GM21390 (cell line): Measurements from ENCODE around the gene KCNG2.

Experiments used
- ATAC-seq: cut with Tn5 transposase; IDR thresholded peaks from one replicate; pipeline ENCODE4 v1.9.1; 2021; ENCODE audit not compliant: unreplicated experiment

KCNG2 gene

GRCh38 chr18:79766308-79766707, 31.4 kb upstream of the KCNG2 start:
- ATAC-seq, result no peak

DNA sequence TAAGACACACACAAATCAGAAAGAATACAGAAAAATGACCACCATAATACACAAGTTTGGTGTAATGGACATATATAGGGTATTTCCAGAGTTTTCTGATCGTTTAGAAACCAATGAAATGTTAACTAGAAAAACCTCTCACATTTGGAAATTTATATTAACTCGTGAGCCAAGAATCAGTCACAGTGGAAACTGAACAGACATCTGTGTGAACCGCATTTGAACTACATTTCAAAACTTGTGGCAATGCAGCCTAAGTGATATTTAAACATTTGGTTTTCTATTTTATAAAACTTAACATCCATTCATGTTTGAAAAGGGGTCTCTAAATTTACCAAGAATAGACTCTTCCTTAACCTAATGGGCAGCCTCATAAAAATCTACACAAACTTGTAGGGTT, 29.0 kb upstream of the KCNG2 start:
- ATAC-seq, result no peak

DNA sequence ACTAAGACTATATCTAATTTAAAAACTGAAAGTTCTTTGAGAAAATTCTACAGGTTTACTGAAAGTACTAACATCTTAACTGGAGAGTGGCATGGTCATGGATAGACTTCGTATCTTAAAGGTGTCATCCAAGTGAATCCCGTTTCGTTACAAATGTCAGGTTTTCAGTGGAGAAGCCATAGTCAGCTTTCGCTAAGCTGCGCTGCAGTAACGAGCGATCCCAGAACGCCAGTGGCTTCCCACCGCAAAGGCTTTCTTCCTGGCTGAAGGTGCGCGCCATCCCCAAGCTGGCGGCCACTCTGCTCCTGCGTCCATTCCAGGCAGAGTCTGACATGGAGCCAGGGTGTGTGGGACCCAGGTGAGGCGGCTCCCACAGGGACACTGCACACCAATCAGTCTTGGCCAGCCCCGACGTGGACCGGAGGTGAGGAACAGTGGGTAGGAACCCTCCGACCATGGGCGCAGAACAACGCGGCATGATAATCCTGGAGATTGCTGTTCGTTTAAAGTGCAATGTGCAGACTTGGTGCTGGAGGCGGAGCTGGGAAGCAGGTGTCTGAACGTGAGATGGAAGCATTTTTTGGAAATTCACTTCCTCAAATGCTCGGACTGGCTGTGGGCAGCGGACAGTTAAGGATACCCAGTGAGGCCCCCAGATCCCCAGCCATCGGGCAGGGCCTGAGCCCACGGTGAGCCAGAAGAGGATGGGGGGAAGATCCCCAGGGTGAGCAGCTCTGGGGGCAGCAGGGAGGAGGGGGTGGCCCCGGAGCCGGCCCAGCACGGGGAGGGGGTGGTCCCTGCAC, 27.8 kb upstream of the KCNG2 start:
- no peak for ATAC-seq

DNA sequence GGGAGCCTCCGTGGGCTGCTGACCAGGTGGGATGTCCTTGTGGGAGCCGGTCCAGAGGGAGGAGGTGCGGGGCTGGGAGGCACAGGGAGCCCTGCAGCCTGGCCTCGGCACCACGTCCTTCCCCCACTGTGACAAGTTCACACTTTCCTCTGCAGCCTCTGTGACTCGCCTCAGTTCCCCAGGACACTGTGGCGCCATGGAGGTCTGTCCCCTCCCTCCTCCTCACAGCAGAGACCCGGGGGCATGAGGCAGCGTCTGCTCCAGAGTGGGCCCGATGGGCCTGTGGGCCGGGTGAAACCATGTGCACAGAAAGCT, 27.3 kb upstream of the KCNG2 start:
- ATAC-seq, result no peak

GRCh38 chr18:79770826-79771225, 26.9 kb upstream of the KCNG2 start:
- no peak for ATAC-seq

- no peak for ATAC-seq
Observed at GRCh38 chr18:79771446-79772107, 26.2 kb upstream of the KCNG2 start.

- ATAC-seq, result no peak
Observed at GRCh38 chr18:79772108-79772864, 25.5 kb upstream of the KCNG2 start.

DNA sequence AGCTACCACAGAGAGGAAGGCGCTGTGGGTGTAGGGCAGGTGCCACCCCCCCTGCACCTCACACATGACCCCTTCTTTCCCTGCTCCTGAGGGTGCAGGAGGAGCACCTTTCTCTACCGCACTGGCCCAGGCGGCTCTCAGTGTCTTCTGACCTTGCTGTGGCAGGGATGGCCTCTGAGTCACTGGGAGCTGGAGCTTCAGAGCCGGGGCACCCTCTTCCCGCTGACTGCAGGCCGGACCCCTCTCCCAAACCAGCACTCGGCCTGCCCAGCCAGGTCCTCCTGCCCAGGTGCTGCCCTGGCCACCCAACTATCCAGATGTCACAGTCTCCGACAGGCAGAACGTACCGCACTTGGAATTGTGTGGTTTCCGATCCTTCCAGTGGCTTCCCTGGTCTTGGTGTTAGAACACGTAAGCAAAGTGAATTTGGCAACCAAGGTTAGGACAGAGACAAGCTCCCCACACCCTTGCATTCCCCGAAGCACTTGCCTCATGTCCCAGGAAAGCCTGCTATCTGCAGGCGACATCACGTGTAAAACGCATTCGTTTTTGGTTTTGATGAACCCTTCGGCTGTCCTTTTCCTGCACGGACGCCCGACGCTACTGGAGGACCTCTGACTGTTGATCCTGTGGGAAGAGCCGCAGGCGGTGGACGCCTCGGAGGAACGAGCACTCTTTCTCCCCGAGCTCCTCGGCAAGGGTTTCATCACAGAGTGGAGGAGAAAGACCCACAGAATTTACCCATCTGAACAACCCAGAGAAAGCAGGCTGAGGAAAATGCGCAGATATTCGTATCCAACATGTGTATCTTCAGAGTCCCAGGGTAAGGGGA, 24.7 kb upstream of the KCNG2 start:
- no peak for ATAC-seq

DNA sequence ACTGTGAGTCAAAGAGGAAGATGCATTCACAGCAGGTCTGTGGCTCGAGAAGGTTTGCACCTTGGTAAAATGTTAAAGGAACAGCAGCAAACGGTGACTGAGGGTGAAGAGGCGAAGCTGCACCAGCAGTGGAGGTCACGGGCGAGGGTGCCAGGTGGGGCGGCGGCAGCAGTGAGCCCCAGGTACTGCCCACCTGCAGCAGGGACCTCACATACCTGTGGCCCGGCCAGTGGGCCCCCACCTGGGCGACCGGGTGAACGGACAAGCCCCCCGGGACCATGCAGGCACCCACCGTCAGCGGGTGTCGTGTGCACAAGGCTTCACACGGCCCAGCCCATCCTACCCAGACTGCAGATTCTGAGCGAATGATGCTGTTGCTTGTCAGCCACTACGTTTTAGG, 23.6 kb upstream of the KCNG2 start:
- ATAC-seq, result no peak

DNA sequence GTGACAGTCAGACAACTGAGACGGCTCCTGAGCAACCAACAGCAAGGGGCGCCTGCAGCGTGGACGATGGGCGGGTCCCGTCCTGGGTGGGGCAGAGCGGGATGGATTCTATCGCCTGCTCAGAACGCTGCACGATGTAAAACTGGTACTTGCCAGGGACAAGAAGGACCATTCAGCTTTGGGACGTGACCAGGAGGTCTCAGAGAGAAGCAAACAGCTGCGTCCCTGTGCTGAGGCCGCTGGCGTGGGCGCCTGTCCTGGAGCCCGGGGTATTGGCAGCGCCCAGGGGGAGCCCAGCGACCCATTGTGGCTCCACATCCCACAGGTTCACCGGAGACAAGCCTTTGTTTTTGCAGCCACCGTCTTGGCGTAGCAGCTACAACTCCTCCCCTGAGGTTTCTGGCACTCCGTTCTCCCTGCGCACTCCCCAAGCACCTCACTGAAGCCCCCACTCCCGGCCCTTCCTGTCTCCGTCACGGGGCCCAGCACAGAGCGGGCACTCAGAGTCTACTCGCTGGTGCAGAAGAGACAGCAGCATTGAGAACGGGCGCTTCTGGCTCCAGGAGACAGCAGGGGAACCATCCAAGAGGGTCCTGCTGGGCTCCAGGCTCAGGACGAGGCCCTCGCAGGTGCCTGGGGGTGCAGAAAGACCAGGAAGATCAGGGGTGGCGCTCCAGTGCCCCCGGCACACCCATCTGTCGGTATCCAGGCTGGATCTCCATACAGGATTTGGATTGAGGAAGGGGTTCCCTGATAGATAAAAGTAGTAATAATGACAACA, 22.1 kb upstream of the KCNG2 start:
- ATAC-seq, result no peak

DNA sequence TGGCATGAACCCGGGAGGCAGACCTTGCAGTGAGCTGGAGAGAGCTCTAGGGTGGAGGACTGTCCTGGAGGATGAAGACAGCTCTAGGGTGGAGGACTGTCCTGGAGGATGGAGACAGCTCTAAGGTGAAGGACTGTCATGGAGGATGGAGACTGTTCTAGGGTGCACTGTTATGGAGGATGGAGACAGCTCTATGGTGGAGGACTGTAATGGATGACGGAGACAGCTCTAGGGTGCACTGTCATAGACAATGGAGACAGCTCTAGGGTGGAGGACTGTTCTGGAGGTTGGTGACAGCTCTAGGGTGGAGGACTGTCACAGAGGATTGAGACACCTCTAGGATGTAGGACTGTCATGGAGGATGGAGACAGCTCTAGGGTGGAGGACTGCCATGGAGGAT, 21.1 kb upstream of the KCNG2 start:
- no peak for ATAC-seq

DNA sequence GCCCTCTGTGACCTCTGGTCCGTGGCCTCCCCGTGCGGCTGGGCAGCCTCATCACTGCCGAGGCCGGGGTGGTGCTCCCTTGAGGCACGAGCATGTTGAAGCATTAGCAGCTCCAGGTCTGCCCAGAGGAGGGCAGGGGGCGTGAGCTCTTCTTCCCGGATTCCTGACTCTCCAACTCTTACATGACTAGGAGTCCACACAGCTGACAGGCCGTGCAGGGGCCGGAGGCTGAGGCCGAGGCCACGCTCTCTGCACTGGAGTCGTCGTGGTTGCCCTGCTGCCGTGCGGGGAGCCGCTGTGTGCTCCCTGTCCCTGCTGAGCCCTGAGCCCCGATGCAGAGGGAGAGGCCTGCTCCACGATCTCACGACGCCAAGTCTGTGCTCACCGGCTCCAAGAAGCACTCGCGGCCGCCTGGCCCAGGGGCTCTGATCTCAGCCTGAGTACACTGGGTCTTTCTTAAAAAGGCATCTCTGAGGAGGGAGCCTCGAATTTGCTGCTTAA, 19.4 kb upstream of the KCNG2 start:
- ATAC-seq, result no peak

GRCh38 chr18:79779021-79779699, 18.6 kb upstream of the KCNG2 start:
- ATAC-seq, result no peak

- ATAC-seq, result no peak
Observed at GRCh38 chr18:79779700-79780190, 18.0 kb upstream of the KCNG2 start.

GRCh38 chr18:79780547-79780946, 17.2 kb upstream of the KCNG2 start:
- no peak for ATAC-seq

- no peak for ATAC-seq
Observed at GRCh38 chr18:79781331-79781941, 16.3 kb upstream of the KCNG2 start.

DNA sequence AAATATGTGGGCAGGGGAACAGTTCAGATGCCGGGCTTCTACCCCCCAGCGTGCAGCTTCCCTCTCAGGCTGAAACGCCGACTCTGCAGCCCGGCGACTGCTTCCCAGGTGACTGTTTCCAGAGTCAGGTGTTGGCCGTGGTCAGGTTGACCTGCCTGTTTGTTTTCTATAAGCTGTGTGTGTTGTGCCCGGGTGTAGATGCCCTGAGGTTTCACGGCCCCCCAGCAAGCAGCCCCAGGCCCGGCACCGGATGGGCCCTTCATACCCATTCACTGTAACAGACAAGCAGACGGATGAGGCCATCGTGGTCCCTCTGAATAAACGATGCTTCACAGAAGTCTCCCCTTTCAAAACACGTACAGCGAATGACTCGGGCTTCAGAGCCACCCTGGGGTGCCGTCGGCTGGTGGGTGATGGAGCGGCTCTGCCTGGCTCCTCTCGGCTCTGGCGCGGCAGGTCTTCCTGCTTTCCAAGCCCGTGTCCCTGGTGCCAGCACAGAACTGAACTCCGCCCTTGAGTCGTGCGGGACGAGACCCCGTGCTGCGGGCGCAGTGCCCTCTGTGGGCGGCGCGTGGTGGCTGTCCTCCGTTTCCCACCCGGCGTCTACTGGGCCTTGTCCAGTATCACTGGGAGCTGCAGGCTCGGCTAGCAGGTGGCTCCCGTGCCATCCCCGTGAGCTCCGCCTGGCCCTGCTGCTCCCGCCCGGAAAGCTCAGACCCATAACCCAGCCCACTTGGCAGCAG, 15.0 kb upstream of the KCNG2 start:
- no peak for ATAC-seq
